Measurements from ENCODE around the gene EFCAB9.
"Not testable (repeated sequence)": the region's sequence is repeated elsewhere in the genome, so short reads cannot be mapped to it uniquely, and the experiment has no call there.

EFCAB9 gene

GRCh38 chr5:172188893-172189692 lies 4.9 kb upstream of the EFCAB9 start:
- DNase-seq = no peak

GRCh38 chr5:172189693-172190296 lies 4.2 kb upstream of the EFCAB9 start:
- no peak for DNase-seq

- DNase-seq = no peak
Observed at GRCh38 chr5:172194985-172195774, 1.2 kb downstream of the EFCAB9 start.

- not testable (repeated sequence) for DNase-seq
Observed at GRCh38 chr5:172197775-172198174, 3.8 kb downstream of the EFCAB9 start.

GRCh38 chr5:172199446-172199845 lies 5.5 kb downstream of the EFCAB9 start:
- no peak for DNase-seq

- DNase-seq = no peak
Observed at GRCh38 chr5:172200476-172200875, 6.5 kb downstream of the EFCAB9 start.

GRCh38 chr5:172205984-172206383 lies 12.0 kb downstream of the EFCAB9 start:
- not testable (repeated sequence) for DNase-seq

GRCh38 chr5:172207511-172207910 lies 13.5 kb downstream of the EFCAB9 start:
- no peak for DNase-seq

GRCh38 chr5:172209714-172210113 lies 15.7 kb downstream of the EFCAB9 start:
- no peak for DNase-seq

GRCh38 chr5:172211676-172212075 lies 17.7 kb downstream of the EFCAB9 start:
- DNase-seq = no peak

GRCh38 chr5:172213126-172213525 lies 19.2 kb downstream of the EFCAB9 start:
- DNase-seq = no peak

GRCh38 chr5:172216345-172216744 lies 22.4 kb downstream of the EFCAB9 start:
- no peak for DNase-seq

GRCh38 chr5:172219296-172219695 lies 25.3 kb downstream of the EFCAB9 start:
- no peak for DNase-seq

- DNase-seq = no peak
Observed at GRCh38 chr5:172223901-172224873, 30.2 kb downstream of the EFCAB9 start.

GRCh38 chr5:172224996-172225395 lies 31.0 kb downstream of the EFCAB9 start:
- DNase-seq = no peak

GRCh38 chr5:172229904-172230303 lies 35.9 kb downstream of the EFCAB9 start:
- DNase-seq = no peak

GRCh38 chr5:172234031-172234430 lies 40.1 kb downstream of the EFCAB9 start:
- no peak for DNase-seq

GRCh38 chr5:172235132-172235780 lies 41.3 kb downstream of the EFCAB9 start:
- DNase-seq = no peak

GRCh38 chr5:172235827-172236736 lies 42.1 kb downstream of the EFCAB9 start:
- no peak for DNase-seq

- no peak for DNase-seq
Observed at GRCh38 chr5:172238334-172238733, 44.4 kb downstream of the EFCAB9 start.

- no peak for DNase-seq
Observed at GRCh38 chr5:172243302-172243701, 49.3 kb downstream of the EFCAB9 start.

Data from activated gamma-delta T cell (primary cell).